Measurements from ENCODE around the gene SLC25A24.
"Not testable (repeated sequence)": the region's sequence is repeated elsewhere in the genome, so short reads cannot be mapped to it uniquely, and the experiment has no call there.

Gene SLC25A24

GRCh38 chr1:108133148-108133547 is 67.0 kb downstream of the SLC25A24 start:
- DNase-seq (ENCODE audit: low spot score): not testable (repeated sequence)

- DNase-seq (ENCODE audit: low spot score): not testable (repeated sequence)
These were observed 67.8 kb downstream of the SLC25A24 start for GRCh38 chr1:108132367-108132766.

GRCh38 chr1:108131281-108131680 is 68.9 kb downstream of the SLC25A24 start:
- DNase-seq (ENCODE audit: low spot score): not testable (repeated sequence)

- no peak for DNase-seq (ENCODE audit: low spot score)
These were observed 69.3 kb downstream of the SLC25A24 start for GRCh38 chr1:108130794-108131193.

- no peak for DNase-seq (ENCODE audit: low spot score)
These were observed 70.1 kb downstream of the SLC25A24 start for GRCh38 chr1:108129999-108130398.

- DNase-seq (ENCODE audit: low spot score): peak; percentile 74
These were observed 74.6 kb downstream of the SLC25A24 start for GRCh38 chr1:108125312-108126138.

- DNase-seq (ENCODE audit: low spot score): no peak
These were observed 75.4 kb downstream of the SLC25A24 start for GRCh38 chr1:108124622-108125311.

- no peak for DNase-seq (ENCODE audit: low spot score)
These were observed 76.1 kb downstream of the SLC25A24 start for GRCh38 chr1:108124023-108124422.

GRCh38 chr1:108121358-108122143 is 78.6 kb downstream of the SLC25A24 start:
- DNase-seq (ENCODE audit: low spot score): no peak

- no peak for DNase-seq (ENCODE audit: low spot score)
These were observed 80.0 kb downstream of the SLC25A24 start for GRCh38 chr1:108120163-108120562.

GRCh38 chr1:108119500-108119899 is 80.6 kb downstream of the SLC25A24 start:
- DNase-seq (ENCODE audit: low spot score): no peak

GRCh38 chr1:108117945-108118902 is 81.9 kb downstream of the SLC25A24 start:
- DNase-seq (ENCODE audit: low spot score): no peak

GRCh38 chr1:108117237-108117636 is 82.9 kb downstream of the SLC25A24 start:
- DNase-seq (ENCODE audit: low spot score): no peak

GRCh38 chr1:108114033-108114599 is 86.0 kb downstream of the SLC25A24 start:
- no peak for DNase-seq (ENCODE audit: low spot score)

GRCh38 chr1:108113496-108113895 is 86.6 kb downstream of the SLC25A24 start:
- no peak for DNase-seq (ENCODE audit: low spot score)

GRCh38 chr1:108109295-108109973 is 90.7 kb downstream of the SLC25A24 start:
- DNase-seq (ENCODE audit: low spot score): no peak

- DNase-seq (ENCODE audit: low spot score): no peak
These were observed 92.0 kb downstream of the SLC25A24 start for GRCh38 chr1:108108119-108108518.

- peak; percentile 19 for DNase-seq (ENCODE audit: low spot score)
These were observed 92.5 kb downstream of the SLC25A24 start for GRCh38 chr1:108107658-108108057.

GRCh38 chr1:108106775-108107174 is 93.4 kb downstream of the SLC25A24 start:
- DNase-seq (ENCODE audit: low spot score): no peak

GRCh38 chr1:108100148-108100547 is 100.0 kb downstream of the SLC25A24 start:
- no peak for DNase-seq (ENCODE audit: low spot score)

All from CD4-positive, alpha-beta T cell treated with Interleukin-15 for 4 hours (primary cell).